PC-3 (cell line): Measurements from ENCODE around the gene MAPK12. TPM values are rescaled to one million over a fixed set of nuclear protein-coding genes. Genes with fewer than 3 reads are reported as not detected.

Source experiments
- ATAC-seq: fragments of 200-7000 bp; cut with Tn5 transposase; 2 replicates; pipeline ENCODE4 v1.9.1; 2020; ENCODE audit warnings: mild to moderate bottlenecking, moderate library complexity
- BruUV-seq: library from RNA; stranded (reverse); fragments of 400-500 nt; replicated peaks from 2 replicates; lab custom pipeline; 2021; lab: Mats Ljungman, UMichigan
- CTCF ChIA-PET: fragments of 300-600 bp; sonication (Branson Sonifier 250); formaldehyde crosslinking; loops from one replicate; lab custom pipeline; 2022; ENCODE audit warnings: antibody characterized with exemption; lab: Charles Lee
- POLR2A ChIA-PET: fragments of 300-600 bp; sonication (Branson Sonifier 250); formaldehyde crosslinking; loops from one replicate; lab custom pipeline; 2022; ENCODE audit warnings: antibody characterized with exemption; ENCODE audit not compliant: unreplicated experiment; lab: Charles Lee
- DNase-seq: peaks from one replicate; pipeline ENCODE4 v3.0.0-alpha.2; 2015
- H2AFZ ChIP-seq: fragments of 300-600 bp; sonication (generic); 2 replicates; pipeline ENCODE4 v1.6.0; 2016; ENCODE audit warnings: antibody characterized with exemption, low read length
- H3F3A ChIP-seq: fragments of 300-600 bp; sonication (generic); one replicate; pipeline ENCODE4 v1.6.0; 2017; ENCODE audit warnings: antibody characterized with exemption, low read length, control low read depth, mild to moderate bottlenecking; ENCODE audit not compliant: unreplicated experiment
- H3K27ac ChIP-seq: fragments of 300-600 bp; sonication (generic); 2 replicates; pipeline ENCODE4 v1.5.1; 2016; ENCODE audit warnings: mild to moderate bottlenecking, low read length
- H3K27me3 ChIP-seq: fragments of 300-600 bp; sonication (generic); 2 replicates; pipeline ENCODE4 v1.6.1; 2016; ENCODE audit warnings: low read length, mixed read lengths
- H3K36me3 ChIP-seq: fragments of 300-600 bp; sonication (generic); 2 replicates; pipeline ENCODE4 v1.6.1; 2016; ENCODE audit warnings: low read depth, mixed run types, low read length, mixed read lengths
- H3K4me1 ChIP-seq: fragments of 300-600 bp; sonication (generic); 2 replicates; pipeline ENCODE4 v1.5.1; 2016; ENCODE audit warnings: low read length; ENCODE audit not compliant: insufficient read depth
- H3K4me2 ChIP-seq: fragments of 300-600 bp; sonication (generic); 2 replicates; pipeline ENCODE4 v1.6.0; 2016; ENCODE audit warnings: low read length
- H3K4me3 ChIP-seq: fragments of 300-600 bp; sonication (generic); 2 replicates; pipeline ENCODE4 v1.5.1; 2016; ENCODE audit warnings: mild to moderate bottlenecking, low read length, mixed read lengths
- H3K79me2 ChIP-seq: fragments of 300-600 bp; sonication (generic); 2 replicates; pipeline ENCODE4 v1.6.1; 2017; ENCODE audit warnings: low read length, mixed read lengths
- H3K9ac ChIP-seq: fragments of 300-600 bp; sonication (generic); 2 replicates; pipeline ENCODE4 v1.6.0; 2016; ENCODE audit warnings: mild to moderate bottlenecking, low read length
- H3K9me2 ChIP-seq: fragments of 300-600 bp; sonication (generic); replicated peaks from 2 replicates; pipeline ENCODE4 v1.6.1; 2016; ENCODE audit warnings: mixed run types, low read length, mixed read lengths
- H3K9me3 ChIP-seq: fragments of 300-600 bp; sonication (generic); 2 replicates; pipeline ENCODE4 v1.6.1; 2016; ENCODE audit warnings: low read length, mixed read lengths
- H4K20me1 ChIP-seq: fragments of 300-600 bp; sonication (generic); 2 replicates; pipeline ENCODE4 v1.6.1; 2016; ENCODE audit warnings: low read length, mixed read lengths
- CTCF ChIP-seq: fragments of 300-600 bp; sonication (generic); conservative IDR thresholded peaks from 2 replicates; pipeline ENCODE4 v1.5.1; 2017; ENCODE audit warnings: antibody characterized with exemption, low read depth, mild to moderate bottlenecking, low read length
- EZH2 ChIP-seq: fragments of 300-600 bp; sonication (generic); IDR thresholded peaks from one replicate; pipeline ENCODE4 v1.6.1; 2017; ENCODE audit warnings: antibody characterized with exemption, mild to moderate bottlenecking, low read length; ENCODE audit not compliant: unreplicated experiment
- EZH2phosphoT487 ChIP-seq: fragments of 300-600 bp; sonication (generic); IDR thresholded peaks from 2 replicates; pipeline ENCODE4 v1.6.1; 2018; ENCODE audit warnings: mild to moderate bottlenecking, antibody characterized with exemption, low read length, borderline replicate concordance
- intact Hi-C: fragments of 100-400 bp; cut with micrococcal nuclease; formaldehyde crosslinking; loops from 2 replicates; pipeline ENCODE4 v1.9.0; 2023
- total RNA-seq: library from RNA; depleted of rRNA; stranded (reverse); fragments of >200 nt; gene quantifications from 2 replicates; pipeline ENCODE4 v1.2.3, GENCODE V29; 2014

MAPK12 gene
- total RNA-seq, 1 experiment from 2014 or later, result 22.4 TPM

- no peaks in the 10 kb centered on the region for H3K36me3 ChIP-seq
- intact Hi-C loops, result loop anchor here (1.0 to 5.0 kb wide), 2 partner anchors 90 to 114 kb away; partner anchors contain the start of gene PPP6R2
- peak; percentile 73 for ATAC-seq
- no peak for TF ChIP-seq EZH2phosphoT487
- TF ChIP-seq CTCF, result peak; percentile 68
- ChIA-PET CTCF (interaction anchor here (0.6 to 0.8 kb wide), 2 partner anchors 19 to 90 kb away, joined by 4 to 16 read pairs; no protein-coding TSS in a partner anchor), POLR2A (interaction anchor here (0.5 kb wide), 1 partner anchor 226 kb away, joined by 3 read pairs; no protein-coding TSS in a partner anchor)
- H3K4me2 ChIP-seq, result no peak overlapping the region
- peaks cover 5% of the 10 kb centered on the region; the same call in 1 of the 2 replicates for H3K79me2 ChIP-seq
- no peaks in the 10 kb centered on the region for H3K9me3 ChIP-seq
- BruUV-seq, result no TSS peak
- no peak overlapping the region for H2AFZ ChIP-seq
- no peaks in the 10 kb centered on the region for H3K9me2 ChIP-seq
- H3K9ac ChIP-seq, result no peak overlapping the region
- no peak overlapping the region for H3K4me3 ChIP-seq
- H4K20me1 ChIP-seq, result no peaks in the 10 kb centered on the region
- no peaks in the 10 kb centered on the region for H3K27me3 ChIP-seq
- H3F3A ChIP-seq, result no peaks in the 10 kb centered on the region
- H3K27ac ChIP-seq, result no peak overlapping the region
- H3K4me1 ChIP-seq, result peaks cover 7% of the 10 kb centered on the region; the same call in 1 of the 2 replicates
- DNase-seq, result peak; percentile 62
Measured at GRCh38 chr22:50252082-50253045, 9.1 kb downstream of the MAPK12 start.

GRCh38 chr22:50251477-50252081, 9.9 kb downstream of the MAPK12 start:
- intact Hi-C loops, result loop anchor here (1.0 to 5.0 kb wide), 2 partner anchors 91 to 115 kb away; partner anchors contain the start of gene PPP6R2
- no peak overlapping the region for H3K27ac ChIP-seq
- H3K27me3 ChIP-seq, result no peaks in the 10 kb centered on the region
- no peak for ATAC-seq
- peak overlapping the region; percentile 91; the same call in 1 of the 2 replicates for H3K4me2 ChIP-seq
- H3K79me2 ChIP-seq, result peaks cover 5% of the 10 kb centered on the region; the same call in 1 of the 2 replicates
- no peak for TF ChIP-seq EZH2phosphoT487
- no peak for TF ChIP-seq EZH2
- no peak for TF ChIP-seq CTCF
- H3K9ac ChIP-seq, result no peak overlapping the region
- peak overlapping the region; percentile 70; the same call in 1 of the 2 replicates for H2AFZ ChIP-seq
- H3K4me1 ChIP-seq, result peaks cover 7% of the 10 kb centered on the region; the same call in 1 of the 2 replicates
- POLR2A ChIA-PET, result no interaction called here
- CTCF ChIA-PET, result interaction anchor here (0.7 kb wide), 2 partner anchors 53 to 256 kb away, joined by 3 to 8 read pairs; partner anchors contain the start of gene LMF2
- BruUV-seq, result no TSS peak
- no peaks in the 10 kb centered on the region for H3K9me2 ChIP-seq
- no peaks in the 10 kb centered on the region for H3F3A ChIP-seq
- H4K20me1 ChIP-seq, result no peaks in the 10 kb centered on the region
- no peak for DNase-seq
- H3K9me3 ChIP-seq, result no peaks in the 10 kb centered on the region
- peak overlapping the region; percentile 84; the same call in 1 of the 2 replicates for H3K4me3 ChIP-seq
- no peaks in the 10 kb centered on the region for H3K36me3 ChIP-seq
